ENCODE data around the gene CPB2. TPM values are rescaled to one million over a fixed set of nuclear protein-coding genes. Genes with fewer than 3 reads are reported as not detected.

Gene CPB2
- total and polyA plus RNA-seq, 2 donors (not counting 1 experiment from before 2014, with no cell fraction given), result not detected

GRCh38 chr13:46075811-46076210 is 29.0 kb downstream of the CPB2 start:
- H3K9ac ChIP-seq (ENCODE audit: insufficient read depth, low read length), result no peak overlapping the region
- no peaks in the 10 kb centered on the region for H3K36me3 ChIP-seq (ENCODE audit: control insufficient read depth, insufficient read depth, low read length)
- H3K9me3 ChIP-seq (ENCODE audit: control insufficient read depth, insufficient read depth, low read depth, low read length), result no peaks in the 10 kb centered on the region
- H3K79me2 ChIP-seq (ENCODE audit: control insufficient read depth, insufficient read depth, low read length), result no peaks in the 10 kb centered on the region
- no peak overlapping the region for H3K4me3 ChIP-seq (replicated peaks in 1 of 4; ENCODE audit: control extremely low read depth in 1 of 4, insufficient read depth in 1 of 4, low read depth in 3 of 4, low read length in 4 of 4)
- no peak for TF ChIP-seq EZH2 (IDR thresholded peaks at IDR 0.05; ENCODE audit: low read length, missing control alignments)
- TF ChIP-seq, protein P1, sequence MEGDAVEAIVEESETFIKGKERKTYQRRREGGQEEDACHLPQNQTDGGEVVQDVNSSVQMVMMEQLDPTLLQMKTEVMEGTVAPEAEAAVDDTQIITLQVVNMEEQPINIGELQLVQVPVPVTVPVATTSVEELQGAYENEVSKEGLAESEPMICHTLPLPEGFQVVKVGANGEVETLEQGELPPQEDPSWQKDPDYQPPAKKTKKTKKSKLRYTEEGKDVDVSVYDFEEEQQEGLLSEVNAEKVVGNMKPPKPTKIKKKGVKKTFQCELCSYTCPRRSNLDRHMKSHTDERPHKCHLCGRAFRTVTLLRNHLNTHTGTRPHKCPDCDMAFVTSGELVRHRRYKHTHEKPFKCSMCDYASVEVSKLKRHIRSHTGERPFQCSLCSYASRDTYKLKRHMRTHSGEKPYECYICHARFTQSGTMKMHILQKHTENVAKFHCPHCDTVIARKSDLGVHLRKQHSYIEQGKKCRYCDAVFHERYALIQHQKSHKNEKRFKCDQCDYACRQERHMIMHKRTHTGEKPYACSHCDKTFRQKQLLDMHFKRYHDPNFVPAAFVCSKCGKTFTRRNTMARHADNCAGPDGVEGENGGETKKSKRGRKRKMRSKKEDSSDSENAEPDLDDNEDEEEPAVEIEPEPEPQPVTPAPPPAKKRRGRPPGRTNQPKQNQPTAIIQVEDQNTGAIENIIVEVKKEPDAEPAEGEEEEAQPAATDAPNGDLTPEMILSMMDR (conservative IDR thresholded peaks at IDR 0.05 in 1 of 2, IDR thresholded peaks at IDR 0.05 in 1 of 2; ENCODE audit: low read depth in 1 of 2, low read length in 2 of 2), result no peak
- no peak overlapping the region for H3K27ac ChIP-seq (ENCODE audit: insufficient read depth, low read length)
- no peak overlapping the region for H3K4me2 ChIP-seq (ENCODE audit: extremely low read depth, insufficient read depth, low read length)
- no peaks in the 10 kb centered on the region for H3K4me1 ChIP-seq (ENCODE audit: control insufficient read depth, extremely low read depth, insufficient read depth, low read length)
- H4K20me1 ChIP-seq (ENCODE audit: control insufficient read depth, extremely low read depth, insufficient read depth, low read length), result no peaks in the 10 kb centered on the region
- H2AFZ ChIP-seq (ENCODE audit: low read length), result no peak overlapping the region
- no peak for DNase-seq (ENCODE audit: low read depth in 2 of 2)
- H3K27me3 ChIP-seq (ENCODE audit: control insufficient read depth, insufficient read depth, low read length), result no peaks in the 10 kb centered on the region

- Histone ChIP-seq H3K4me1 (ENCODE audit: control insufficient read depth, extremely low read depth, insufficient read depth, low read length) (no peaks in the 10 kb centered on the region), H2AFZ (ENCODE audit: low read length) (no peak overlapping the region), H3K27me3 (ENCODE audit: control insufficient read depth, insufficient read depth, low read length) (no peaks in the 10 kb centered on the region), H3K79me2 (ENCODE audit: control insufficient read depth, insufficient read depth, low read length) (no peaks in the 10 kb centered on the region), H3K4me2 (ENCODE audit: extremely low read depth, insufficient read depth, low read length) (no peak overlapping the region), H3K9me3 (ENCODE audit: control insufficient read depth, insufficient read depth, low read depth, low read length) (no peaks in the 10 kb centered on the region), H4K20me1 (ENCODE audit: control insufficient read depth, extremely low read depth, insufficient read depth, low read length) (no peaks in the 10 kb centered on the region), H3K4me3 (replicated peaks in 1 of 4; ENCODE audit: control extremely low read depth in 1 of 4, insufficient read depth in 1 of 4, low read depth in 3 of 4, low read length in 4 of 4) (no peak overlapping the region), H3K27ac (ENCODE audit: insufficient read depth, low read length) (no peak overlapping the region), H3K36me3 (ENCODE audit: control insufficient read depth, insufficient read depth, low read length) (no peaks in the 10 kb centered on the region), H3K9ac (ENCODE audit: insufficient read depth, low read length) (no peak overlapping the region)
- no peak for DNase-seq (ENCODE audit: low read depth in 2 of 2)
- TF ChIP-seq, protein P1 (conservative IDR thresholded peaks at IDR 0.05 in 1 of 2, IDR thresholded peaks at IDR 0.05 in 1 of 2; ENCODE audit: low read depth in 1 of 2, low read length in 2 of 2), result no peak
- no peak for TF ChIP-seq EZH2 (IDR thresholded peaks at IDR 0.05; ENCODE audit: low read length, missing control alignments)
Measured at GRCh38 chr13:46071590-46072249, 33.1 kb downstream of the CPB2 start.

DNA sequence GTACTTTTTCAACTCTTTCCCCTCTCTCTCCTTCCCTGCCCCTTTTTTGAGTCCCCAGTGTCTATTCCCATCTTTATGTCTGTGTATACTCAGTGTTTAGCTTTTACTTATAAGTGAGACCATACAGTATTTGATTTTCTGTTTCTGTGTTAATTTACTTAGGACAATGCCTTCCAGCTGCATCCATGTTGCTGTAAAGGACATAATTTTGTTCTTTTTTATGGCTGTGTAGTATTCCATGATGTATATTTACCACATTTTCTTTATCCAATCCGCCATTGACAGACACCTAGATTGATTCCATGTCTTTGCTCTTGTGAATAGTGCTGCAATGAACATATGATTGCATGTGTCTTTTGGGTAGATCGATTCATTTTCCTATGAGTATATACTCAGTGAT is 41.5 kb downstream of the CPB2 start:
- no peak overlapping the region for H3K4me3 ChIP-seq (replicated peaks in 1 of 4; ENCODE audit: control extremely low read depth in 1 of 4, insufficient read depth in 1 of 4, low read depth in 3 of 4, low read length in 4 of 4)
- no peak overlapping the region for H3K4me2 ChIP-seq (ENCODE audit: extremely low read depth, insufficient read depth, low read length)
- no peak overlapping the region for H3K9ac ChIP-seq (ENCODE audit: insufficient read depth, low read length)
- no peaks in the 10 kb centered on the region for H3K27me3 ChIP-seq (ENCODE audit: control insufficient read depth, insufficient read depth, low read length)
- H3K27ac ChIP-seq (ENCODE audit: insufficient read depth, low read length), result no peak overlapping the region
- no peaks in the 10 kb centered on the region for H3K36me3 ChIP-seq (ENCODE audit: control insufficient read depth, insufficient read depth, low read length)
- H2AFZ ChIP-seq (ENCODE audit: low read length), result no peak overlapping the region
- no peaks in the 10 kb centered on the region for H3K9me3 ChIP-seq (ENCODE audit: control insufficient read depth, insufficient read depth, low read depth, low read length)
- no peaks in the 10 kb centered on the region for H3K4me1 ChIP-seq (ENCODE audit: control insufficient read depth, extremely low read depth, insufficient read depth, low read length)
- no peaks in the 10 kb centered on the region for H3K79me2 ChIP-seq (ENCODE audit: control insufficient read depth, insufficient read depth, low read length)
- no peak for DNase-seq (ENCODE audit: low read depth in 2 of 2)
- H4K20me1 ChIP-seq (ENCODE audit: control insufficient read depth, extremely low read depth, insufficient read depth, low read length), result no peaks in the 10 kb centered on the region
- no peak for TF ChIP-seq EZH2 (IDR thresholded peaks at IDR 0.05; ENCODE audit: low read length, missing control alignments)
- TF ChIP-seq, protein P1 (conservative IDR thresholded peaks at IDR 0.05 in 1 of 2, IDR thresholded peaks at IDR 0.05 in 1 of 2; ENCODE audit: low read depth in 1 of 2, low read length in 2 of 2), result no peak
